Esophagus muscularis mucosa (tissue), 4 donors: ENCODE results near the gene NRXN2.

Experiments used
- CTCF ChIP-seq, 3 experiments: fragments of 200-600 bp in 2 of 3; fragments of 450-650 bp in 1 of 3; sonication (generic) in 2 of 3; IDR thresholded peaks; one replicate each; pipeline ENCODE4 v1.5.1; 2017 to 2019; ENCODE audit warnings: antibody characterized with exemption in 3 of 3, mild to moderate bottlenecking in 2 of 3, moderate library complexity in 1 of 3
- EP300 ChIP-seq: sonication (generic); formaldehyde crosslinking; IDR thresholded peaks from one replicate; pipeline ENCODE4 v1.6.1; 2017; ENCODE audit warnings: antibody characterized with exemption
- POLR2A ChIP-seq: fragments of 450-650 bp; IDR thresholded peaks from one replicate; pipeline ENCODE4 v1.6.1; 2017; ENCODE audit warnings: antibody characterized with exemption, moderate library complexity, mild to moderate bottlenecking, low read depth
- POLR2AphosphoS5 ChIP-seq, 2 donors: sonication (generic); formaldehyde crosslinking; IDR thresholded peaks; one replicate each; pipeline ENCODE4 v1.6.1; 2017; ENCODE audit warnings: antibody characterized with exemption in 2 of 2

- TF ChIP-seq EP300: no peak
- TF ChIP-seq CTCF (IDR thresholded peaks at IDR 0.05): no peak
- peak; percentile 55 for TF ChIP-seq POLR2A
- peak; percentile 90 to 97 for TF ChIP-seq POLR2AphosphoS5 (IDR thresholded peaks at IDR 0.05)
Measured at GRCh38 chr11:64745521-64746328, 22.7 kb upstream of the NRXN2 start.
